ENCODE measurements around the gene MS4A7. TPM values are rescaled to one million over a fixed set of nuclear protein-coding genes. Genes with fewer than 3 reads are reported as not detected.

Gene MS4A7
- not detected in 2 replicates for total RNA-seq

GRCh38 chr11:60378354-60378753 is at the start of gene MS4A7:
Gene MS4A7 (plus strand): TSS chr11:60378532. CDS start chr11:60383142, 4,610 bp downstream.

DNA sequence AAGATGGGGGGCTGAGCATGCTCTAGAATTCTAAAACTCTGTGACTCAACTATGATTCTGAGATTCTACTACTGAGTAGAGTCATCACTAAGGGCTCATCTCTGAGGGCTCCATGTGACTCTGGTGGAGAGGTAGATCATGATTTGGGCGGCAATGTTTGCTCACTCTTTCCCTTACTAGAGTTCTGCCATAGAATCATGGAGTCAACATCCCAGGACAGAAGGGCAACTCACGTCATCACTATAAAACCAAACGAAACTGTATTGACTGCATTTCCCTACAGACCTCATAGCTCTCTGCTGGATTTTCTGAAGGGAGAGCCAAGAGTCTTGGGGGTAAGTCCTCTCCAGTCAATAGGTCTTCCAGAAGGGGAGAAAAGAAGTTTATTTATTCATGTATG is 18.1 kb downstream of the MS4A7 start, which contains the start of gene MS4A14:
MS4A14 (plus strand) TSS at position 78 of the 400 bp plus-strand sequence; CDS start at position 198, 120 bp downstream.

GRCh38 chr11:60429272-60429671 is 50.9 kb downstream of the MS4A7 start, which contains the start of gene MS4A5:
Gene MS4A5 (plus strand): TSS chr11:60429572. CDS start chr11:60429675, 103 bp downstream.

Other genes with a start within 250 kb of the MS4A7 start
- gene MS4A6A, start 195.4 kb upstream of the MS4A7 start, total RNA-seq: not detected in 2 replicates
- not detected in 2 replicates for gene MS4A4E, start 135.4 kb upstream of the MS4A7 start, total RNA-seq
- not detected in 2 replicates for gene MS4A4A, start 97.9 kb upstream of the MS4A7 start, total RNA-seq
- gene MS4A6E, start 51.3 kb upstream of the MS4A7 start, total RNA-seq: not detected in 2 replicates
- not detected in 2 replicates for gene MS4A14, start 17.9 kb downstream of the MS4A7 start, total RNA-seq
- gene MS4A5, start 51.0 kb downstream of the MS4A7 start, total RNA-seq: not detected in 2 replicates
- gene MS4A1, start 77.3 kb downstream of the MS4A7 start, total RNA-seq: not detected in 2 replicates
- gene MS4A12, start 114.2 kb downstream of the MS4A7 start, total RNA-seq: not detected in 2 replicates
- not detected in 2 replicates for gene MS4A13, start 136.9 kb downstream of the MS4A7 start, total RNA-seq

Measured in smooth muscle cell of the pulmonary artery (primary cell).